HepG2 (cell line): ENCODE measurements around the gene CD300LF. TPM values are rescaled to one million over a fixed set of nuclear protein-coding genes. Genes with fewer than 3 reads are reported as not detected.
A peak's percentile ranks its signal among the peaks of the same experiment; 100 is the strongest.

Source experiments
- BRD4 ChIP-seq: sonication (generic); formaldehyde crosslinking; IDR thresholded peaks from 2 replicates; pipeline ENCODE4 v1.4.0; 2020; ENCODE audit warnings: missing genetic modification reagents
- FOXO4 ChIP-seq: sonication (generic); formaldehyde crosslinking; conservative IDR thresholded peaks from 2 replicates; pipeline ENCODE4 v1.8.1; 2023; ENCODE audit warnings: missing genetic modification reagents
- HMG20A ChIP-seq: IDR thresholded peaks from 2 replicates; pipeline ENCODE4 v1.6.1; 2016; ENCODE audit warnings: borderline replicate concordance
- MAFF ChIP-seq: IDR thresholded peaks from 2 replicates; pipeline ENCODE4 v1.6.1; 2011; ENCODE audit warnings: low read depth, low read length, improper control_type of control experiment
- MLLT10 ChIP-seq: sonication (generic); formaldehyde crosslinking; IDR thresholded peaks from 2 replicates; pipeline ENCODE4 v1.4.0; 2020; ENCODE audit warnings: missing genetic modification reagents
- NFATC3 ChIP-seq: sonication (generic); formaldehyde crosslinking; IDR thresholded peaks from 2 replicates; pipeline ENCODE4 v1.5.1; 2020; ENCODE audit warnings: mild to moderate bottlenecking, missing genetic modification reagents
- RNF219 ChIP-seq: sonication (generic); formaldehyde crosslinking; IDR thresholded peaks from 2 replicates; pipeline ENCODE4 v1.5.0; 2020; ENCODE audit warnings: mild to moderate bottlenecking, missing genetic modification reagents
- SAP130 ChIP-seq: IDR thresholded peaks from 2 replicates; pipeline ENCODE4 v1.6.1; 2016; ENCODE audit warnings: low read depth
- SNAPC5 ChIP-seq: sonication (generic); formaldehyde crosslinking; IDR thresholded peaks from 2 replicates; pipeline ENCODE4 v1.8.1; 2023; ENCODE audit warnings: mild to moderate bottlenecking, missing genetic modification reagents, borderline replicate concordance
- TAF15 ChIP-seq: fragments of 200-400 bp; formaldehyde crosslinking; IDR thresholded peaks from one replicate; pipeline ENCODE4 v1.6.1; 2018; ENCODE audit warnings: mild to moderate bottlenecking, low read depth, low read length; ENCODE audit not compliant: poor library complexity, severe bottlenecking
- TBP ChIP-seq: sonication (generic); formaldehyde crosslinking; IDR thresholded peaks from 2 replicates; pipeline ENCODE4 v1.5.0; 2020; ENCODE audit warnings: missing genetic modification reagents
- ZMYM3 ChIP-seq: sonication (generic); formaldehyde crosslinking; IDR thresholded peaks from 2 replicates; pipeline ENCODE4 v1.5.1; 2020; ENCODE audit warnings: mild to moderate bottlenecking, missing genetic modification reagents
- ZNF766 ChIP-seq: sonication (generic); formaldehyde crosslinking; IDR thresholded peaks from 2 replicates; pipeline ENCODE4 v1.5.0; 2020; ENCODE audit warnings: missing genetic modification reagents, borderline replicate concordance
- ZSCAN9 ChIP-seq: IDR thresholded peaks from 2 replicates; pipeline ENCODE4 v1.6.1; 2016; ENCODE audit warnings: borderline replicate concordance
- polyA plus RNA-seq, 8 experiments: library from polyadenylated mRNA; depleted of rRNA in 3 of 8; stranded (reverse) in 7 of 8; unstranded in 1 of 8; fragments of >200 nt; fragmentation: Illumina TruSeq in 4 of 8; extraction: Trizol in 4 of 8; gene quantifications; 2 replicates each; pipeline versions ENCODE4 v1.2.1 to v1.2.3, GENCODE V29; 2011 to 2016; ENCODE audit warnings: low read depth in 4 of 8, missing spikeins in 1 of 8, mixed read lengths in 1 of 8; ENCODE audit not compliant: insufficient read depth in 1 of 8
- total RNA-seq, 5 experiments: library from RNA; depleted of rRNA; stranded (reverse); fragments of >200 nt; fragmentation: Illumina TruSeq; extraction: Trizol; gene quantifications; 2 replicates each; pipeline ENCODE4 v1.2.3, GENCODE V29; 2016; ENCODE audit warnings: low read depth in 1 of 5
- TF ChIP-seq, protein P1 (sequence below): sonication (generic); formaldehyde crosslinking; IDR thresholded peaks from 2 replicates; pipeline ENCODE4 v1.5.1; 2020; ENCODE audit warnings: mild to moderate bottlenecking, moderate library complexity, missing genetic modification reagents
- TF ChIP-seq, protein P2 (sequence below): sonication (generic); formaldehyde crosslinking; IDR thresholded peaks from 2 replicates; pipeline ENCODE4 v1.4.0; 2020; ENCODE audit warnings: mild to moderate bottlenecking, low read depth, missing genetic modification reagents
- TF ChIP-seq, protein P3 (sequence below): sonication (generic); formaldehyde crosslinking; IDR thresholded peaks from 2 replicates; pipeline ENCODE4 v1.4.0; 2020; ENCODE audit warnings: mild to moderate bottlenecking, missing genetic modification reagents
- TF ChIP-seq, protein P4 (sequence below): sonication (generic); formaldehyde crosslinking; IDR thresholded peaks from 2 replicates; pipeline ENCODE4 v1.8.0; 2023; ENCODE audit warnings: mild to moderate bottlenecking, missing genetic modification reagents
- TF ChIP-seq, protein P5 (sequence below): sonication (generic); formaldehyde crosslinking; IDR thresholded peaks from 2 replicates; pipeline ENCODE4 v1.8.1; 2023; ENCODE audit warnings: missing genetic modification reagents, inconsistent platforms, borderline replicate concordance

The CD300LF gene
- total and polyA plus RNA-seq, 2 of the 13 experiments (the other 11 are each of a cell fraction or from before 2014, with no cell fraction given) = not detected

DNA sequence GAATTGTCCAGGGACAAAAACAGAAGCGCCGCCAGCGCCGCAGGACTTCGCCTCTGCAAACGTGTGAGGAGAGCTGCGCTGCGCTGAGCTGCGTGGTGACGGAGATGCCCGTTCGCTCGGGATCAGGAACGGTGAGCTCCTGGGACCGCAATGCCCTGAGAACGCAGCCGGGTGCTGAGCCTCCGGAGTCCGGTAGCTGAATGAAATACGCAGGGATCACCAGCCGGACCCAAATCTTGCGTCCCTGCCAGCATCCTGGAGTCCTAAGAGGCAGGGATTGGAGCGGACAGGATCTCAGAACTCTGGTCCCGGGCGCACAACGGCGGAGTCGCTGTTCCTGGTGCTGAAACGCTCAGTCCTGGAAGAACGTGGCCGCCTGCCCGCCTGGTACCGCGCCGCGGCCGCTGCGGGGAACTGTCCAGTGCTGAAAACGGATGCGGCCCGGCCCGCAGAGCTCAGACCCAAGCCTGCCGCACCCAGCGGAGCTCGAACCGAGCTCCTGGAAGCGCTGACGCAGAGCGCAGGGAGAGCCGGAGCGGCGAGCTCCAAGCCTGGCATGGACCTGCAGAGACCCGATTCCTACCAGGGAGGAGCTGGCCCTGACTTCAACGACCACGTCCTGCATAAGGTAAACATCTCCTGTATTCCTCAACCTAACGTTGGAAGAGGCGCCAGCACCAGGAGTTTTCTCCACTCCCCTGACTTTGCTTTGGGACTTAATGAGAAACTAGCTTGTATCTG is 41.5 kb downstream of the CD300LF start (continued):
- TF ChIP-seq, protein P1, sequence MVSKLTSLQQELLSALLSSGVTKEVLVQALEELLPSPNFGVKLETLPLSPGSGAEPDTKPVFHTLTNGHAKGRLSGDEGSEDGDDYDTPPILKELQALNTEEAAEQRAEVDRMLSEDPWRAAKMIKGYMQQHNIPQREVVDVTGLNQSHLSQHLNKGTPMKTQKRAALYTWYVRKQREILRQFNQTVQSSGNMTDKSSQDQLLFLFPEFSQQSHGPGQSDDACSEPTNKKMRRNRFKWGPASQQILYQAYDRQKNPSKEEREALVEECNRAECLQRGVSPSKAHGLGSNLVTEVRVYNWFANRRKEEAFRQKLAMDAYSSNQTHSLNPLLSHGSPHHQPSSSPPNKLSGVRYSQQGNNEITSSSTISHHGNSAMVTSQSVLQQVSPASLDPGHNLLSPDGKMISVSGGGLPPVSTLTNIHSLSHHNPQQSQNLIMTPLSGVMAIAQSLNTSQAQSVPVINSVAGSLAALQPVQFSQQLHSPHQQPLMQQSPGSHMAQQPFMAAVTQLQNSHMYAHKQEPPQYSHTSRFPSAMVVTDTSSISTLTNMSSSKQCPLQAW (CRISPR knock-in tag) = peak; percentile 98
- TF ChIP-seq RNF219 (CRISPR knock-in tag) = peak; percentile 100
- peak; percentile 97 for TF ChIP-seq MLLT10 (CRISPR knock-in tag)
- TF ChIP-seq, protein P2, sequence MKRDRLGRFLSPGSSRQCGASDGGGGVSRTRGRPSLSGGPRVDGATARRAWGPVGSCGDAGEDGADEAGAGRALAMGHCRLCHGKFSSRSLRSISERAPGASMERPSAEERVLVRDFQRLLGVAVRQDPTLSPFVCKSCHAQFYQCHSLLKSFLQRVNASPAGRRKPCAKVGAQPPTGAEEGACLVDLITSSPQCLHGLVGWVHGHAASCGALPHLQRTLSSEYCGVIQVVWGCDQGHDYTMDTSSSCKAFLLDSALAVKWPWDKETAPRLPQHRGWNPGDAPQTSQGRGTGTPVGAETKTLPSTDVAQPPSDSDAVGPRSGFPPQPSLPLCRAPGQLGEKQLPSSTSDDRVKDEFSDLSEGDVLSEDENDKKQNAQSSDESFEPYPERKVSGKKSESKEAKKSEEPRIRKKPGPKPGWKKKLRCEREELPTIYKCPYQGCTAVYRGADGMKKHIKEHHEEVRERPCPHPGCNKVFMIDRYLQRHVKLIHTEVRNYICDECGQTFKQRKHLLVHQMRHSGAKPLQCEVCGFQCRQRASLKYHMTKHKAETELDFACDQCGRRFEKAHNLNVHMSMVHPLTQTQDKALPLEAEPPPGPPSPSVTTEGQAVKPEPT (CRISPR knock-in tag) = peak; percentile 99
- peak; percentile 86 for TF ChIP-seq BRD4
- peak; percentile 100 for TF ChIP-seq FOXO4
- TF ChIP-seq ZSCAN9 = peak; percentile 100
- TF ChIP-seq ZMYM3 = peak; percentile 89
- TF ChIP-seq, protein P3, sequence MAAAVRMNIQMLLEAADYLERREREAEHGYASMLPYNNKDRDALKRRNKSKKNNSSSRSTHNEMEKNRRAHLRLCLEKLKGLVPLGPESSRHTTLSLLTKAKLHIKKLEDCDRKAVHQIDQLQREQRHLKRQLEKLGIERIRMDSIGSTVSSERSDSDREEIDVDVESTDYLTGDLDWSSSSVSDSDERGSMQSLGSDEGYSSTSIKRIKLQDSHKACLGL (CRISPR knock-in tag) = peak; percentile 100
- 0 out of 2 replicates have a peak, but pooled peaks have one; percentile 43 for TF ChIP-seq TBP (CRISPR knock-in tag)
- peak; percentile 99 for TF ChIP-seq SNAPC5
- peak; percentile 82 for TF ChIP-seq TAF15
- TF ChIP-seq, protein P4, sequence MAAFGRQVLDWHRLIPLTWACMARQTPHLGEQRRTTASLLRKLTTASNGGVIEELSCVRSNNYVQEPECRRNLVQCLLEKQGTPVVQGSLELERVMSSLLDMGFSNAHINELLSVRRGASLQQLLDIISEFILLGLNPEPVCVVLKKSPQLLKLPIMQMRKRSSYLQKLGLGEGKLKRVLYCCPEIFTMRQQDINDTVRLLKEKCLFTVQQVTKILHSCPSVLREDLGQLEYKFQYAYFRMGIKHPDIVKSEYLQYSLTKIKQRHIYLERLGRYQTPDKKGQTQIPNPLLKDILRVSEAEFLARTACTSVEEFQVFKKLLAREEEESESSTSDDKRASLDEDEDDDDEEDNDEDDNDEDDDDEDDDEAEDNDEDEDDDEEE (CRISPR knock-in tag) = peak; percentile 100
- peak; percentile 100 for TF ChIP-seq NFATC3 (CRISPR knock-in tag)
- TF ChIP-seq MAFF = no peak
- TF ChIP-seq, protein P5, sequence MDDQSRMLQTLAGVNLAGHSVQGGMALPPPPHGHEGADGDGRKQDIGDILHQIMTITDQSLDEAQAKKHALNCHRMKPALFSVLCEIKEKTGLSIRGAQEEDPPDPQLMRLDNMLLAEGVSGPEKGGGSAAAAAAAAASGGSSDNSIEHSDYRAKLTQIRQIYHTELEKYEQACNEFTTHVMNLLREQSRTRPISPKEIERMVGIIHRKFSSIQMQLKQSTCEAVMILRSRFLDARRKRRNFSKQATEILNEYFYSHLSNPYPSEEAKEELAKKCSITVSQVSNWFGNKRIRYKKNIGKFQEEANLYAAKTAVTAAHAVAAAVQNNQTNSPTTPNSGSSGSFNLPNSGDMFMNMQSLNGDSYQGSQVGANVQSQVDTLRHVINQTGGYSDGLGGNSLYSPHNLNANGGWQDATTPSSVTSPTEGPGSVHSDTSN (CRISPR knock-in tag) = peak; percentile 99
- TF ChIP-seq HMG20A (CRISPR knock-in tag) = peak; percentile 86
- peak; percentile 100 for TF ChIP-seq ZNF766 (CRISPR knock-in tag)
- TF ChIP-seq SAP130 (CRISPR knock-in tag) = peak; percentile 100
